Measurements from ENCODE around the gene PTPN2. TPM values are rescaled to one million over a fixed set of nuclear protein-coding genes. Genes with fewer than 3 reads are reported as not detected.
"Not testable (repeated sequence)": the region's sequence is repeated elsewhere in the genome, so short reads cannot be mapped to it uniquely, and the experiment has no call there.

Gene PTPN2
- total RNA-seq, 1 experiment from 2014 or later, result 58.1 TPM

GRCh38 chr18:12779456-12779855 lies 104.6 kb downstream of the PTPN2 start:
- TF ChIP-seq, protein P1, sequence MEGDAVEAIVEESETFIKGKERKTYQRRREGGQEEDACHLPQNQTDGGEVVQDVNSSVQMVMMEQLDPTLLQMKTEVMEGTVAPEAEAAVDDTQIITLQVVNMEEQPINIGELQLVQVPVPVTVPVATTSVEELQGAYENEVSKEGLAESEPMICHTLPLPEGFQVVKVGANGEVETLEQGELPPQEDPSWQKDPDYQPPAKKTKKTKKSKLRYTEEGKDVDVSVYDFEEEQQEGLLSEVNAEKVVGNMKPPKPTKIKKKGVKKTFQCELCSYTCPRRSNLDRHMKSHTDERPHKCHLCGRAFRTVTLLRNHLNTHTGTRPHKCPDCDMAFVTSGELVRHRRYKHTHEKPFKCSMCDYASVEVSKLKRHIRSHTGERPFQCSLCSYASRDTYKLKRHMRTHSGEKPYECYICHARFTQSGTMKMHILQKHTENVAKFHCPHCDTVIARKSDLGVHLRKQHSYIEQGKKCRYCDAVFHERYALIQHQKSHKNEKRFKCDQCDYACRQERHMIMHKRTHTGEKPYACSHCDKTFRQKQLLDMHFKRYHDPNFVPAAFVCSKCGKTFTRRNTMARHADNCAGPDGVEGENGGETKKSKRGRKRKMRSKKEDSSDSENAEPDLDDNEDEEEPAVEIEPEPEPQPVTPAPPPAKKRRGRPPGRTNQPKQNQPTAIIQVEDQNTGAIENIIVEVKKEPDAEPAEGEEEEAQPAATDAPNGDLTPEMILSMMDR (IDR thresholded peaks at IDR 0.05; ENCODE audit: unreplicated experiment), result no peak
- no peaks in the 10 kb centered on the region for H3K4me1 Mint-ChIP-seq (ENCODE audit: low read depth, unreplicated experiment)
- no peak overlapping the region for H3K4me3 Mint-ChIP-seq (ENCODE audit: low read depth, unreplicated experiment)
- no peak overlapping the region for H3K27ac Mint-ChIP-seq (ENCODE audit: unreplicated experiment)
- BruUV-seq (replicated peaks), result no TSS peak
- no peak for DNase-seq
- no peaks in the 10 kb centered on the region for H3K27me3 Mint-ChIP-seq (ENCODE audit: unreplicated experiment)
- no peaks in the 10 kb centered on the region for H3K36me3 Mint-ChIP-seq (ENCODE audit: insufficient read depth, unreplicated experiment)
- CTCF ChIA-PET, result interaction anchor here (1.2 kb wide), 1 partner anchor 36 kb away, joined by 3 read pairs; no protein-coding TSS in a partner anchor
- intact Hi-C loops (cut with micrococcal nuclease; ENCODE audit: unreplicated experiment), result no loop called here
- no peaks in the 10 kb centered on the region for H3K9me3 Mint-ChIP-seq (ENCODE audit: low read depth, unreplicated experiment)

- DNase-seq, result no peak
- TF ChIP-seq, protein P1 (IDR thresholded peaks at IDR 0.05; ENCODE audit: unreplicated experiment), result no peak
- BruUV-seq (replicated peaks), result no TSS peak
- Mint-ChIP-seq H3K36me3 (ENCODE audit: insufficient read depth, unreplicated experiment) (no peaks in the 10 kb centered on the region), H3K27me3 (ENCODE audit: unreplicated experiment) (no peaks in the 10 kb centered on the region), H3K27ac (ENCODE audit: unreplicated experiment) (no peak overlapping the region), H3K4me3 (ENCODE audit: low read depth, unreplicated experiment) (no peak overlapping the region), H3K9me3 (ENCODE audit: low read depth, unreplicated experiment) (no peaks in the 10 kb centered on the region), H3K4me1 (ENCODE audit: low read depth, unreplicated experiment) (no peaks in the 10 kb centered on the region)
- CTCF ChIA-PET, result interaction anchor here (1.2 kb wide), 1 partner anchor 35 kb away, joined by 3 read pairs; no protein-coding TSS in a partner anchor
- intact Hi-C loops (cut with micrococcal nuclease; ENCODE audit: unreplicated experiment), result no loop called here
These were observed 105.0 kb downstream of the PTPN2 start for GRCh38 chr18:12779043-12779442.

DNA sequence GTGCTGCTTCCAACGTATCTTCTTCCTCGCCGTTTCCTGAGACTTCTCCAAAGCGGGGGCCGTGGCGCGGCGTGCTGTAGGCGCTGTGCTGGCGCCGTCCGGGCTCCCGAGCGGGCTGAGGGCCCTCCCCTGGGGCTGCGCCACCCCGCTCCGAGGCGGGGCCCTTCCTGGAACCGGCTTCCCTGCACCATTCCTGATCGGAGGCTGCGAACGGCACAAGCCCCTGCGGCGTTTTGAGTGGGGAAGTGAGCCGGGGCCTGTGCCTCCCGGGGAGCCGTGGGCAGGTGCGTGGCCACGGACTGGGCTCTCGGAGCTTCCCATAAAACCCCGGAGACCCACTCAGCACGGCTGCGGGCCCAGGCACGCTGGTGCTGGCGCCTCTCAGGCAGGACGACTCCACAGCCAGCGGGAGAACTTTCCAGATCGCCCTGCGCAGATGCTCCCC lies 106.5 kb downstream of the PTPN2 start:
- H3K4me3 Mint-ChIP-seq (ENCODE audit: low read depth, unreplicated experiment), result no peak overlapping the region
- no peaks in the 10 kb centered on the region for H3K4me1 Mint-ChIP-seq (ENCODE audit: low read depth, unreplicated experiment)
- DNase-seq, result no peak
- H3K27ac Mint-ChIP-seq (ENCODE audit: unreplicated experiment), result no peak overlapping the region
- no peaks in the 10 kb centered on the region for H3K36me3 Mint-ChIP-seq (ENCODE audit: insufficient read depth, unreplicated experiment)
- intact Hi-C loops (cut with micrococcal nuclease; ENCODE audit: unreplicated experiment), result no loop called here
- CTCF ChIA-PET, result interaction anchor here (0.5 kb wide), 1 partner anchor 113 kb away, joined by 3 read pairs; no protein-coding TSS in a partner anchor
- no peaks in the 10 kb centered on the region for H3K9me3 Mint-ChIP-seq (ENCODE audit: low read depth, unreplicated experiment)
- no peaks in the 10 kb centered on the region for H3K27me3 Mint-ChIP-seq (ENCODE audit: unreplicated experiment)
- BruUV-seq (replicated peaks), result no TSS peak
- TF ChIP-seq, protein P1 (IDR thresholded peaks at IDR 0.05; ENCODE audit: unreplicated experiment), result no peak

DNA sequence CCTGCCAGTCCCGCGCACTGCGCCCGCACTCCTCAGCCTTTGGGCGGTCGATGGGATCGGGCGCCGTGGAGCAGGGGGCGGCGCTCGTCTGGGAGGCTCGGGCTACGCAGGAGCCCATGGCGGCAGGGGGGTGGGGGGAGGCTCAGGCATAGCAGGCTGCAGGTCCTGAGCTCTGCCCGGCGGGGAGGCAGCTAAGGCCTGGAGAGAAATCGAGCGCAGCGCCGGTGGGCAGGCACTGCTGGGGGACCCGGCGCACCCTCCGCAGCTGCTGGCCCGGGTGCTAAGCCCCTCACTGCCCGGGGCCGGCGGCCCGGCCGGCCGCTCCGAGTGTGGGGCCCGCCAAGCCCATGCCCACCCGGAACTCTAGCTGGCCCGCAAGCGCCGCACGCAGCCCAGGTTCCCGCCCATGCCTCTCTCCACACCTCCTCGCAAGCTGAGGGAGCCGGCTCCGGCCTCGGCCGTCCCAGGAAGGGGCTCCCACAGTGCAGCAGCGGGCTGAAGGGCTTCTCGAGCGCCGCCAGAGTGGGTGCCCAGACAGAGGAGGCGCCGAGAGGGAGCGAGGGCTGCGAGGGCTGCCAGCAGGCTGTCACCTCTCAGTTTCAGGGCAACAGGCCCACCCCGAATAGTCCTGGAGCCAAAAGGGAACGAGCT lies 107.1 kb downstream of the PTPN2 start:
- no peaks in the 10 kb centered on the region for H3K4me1 Mint-ChIP-seq (ENCODE audit: low read depth, unreplicated experiment)
- BruUV-seq (replicated peaks), result no TSS peak
- TF ChIP-seq, protein P1 (IDR thresholded peaks at IDR 0.05; ENCODE audit: unreplicated experiment), result no peak
- H3K27ac Mint-ChIP-seq (ENCODE audit: unreplicated experiment), result no peak overlapping the region
- H3K4me3 Mint-ChIP-seq (ENCODE audit: low read depth, unreplicated experiment), result no peak overlapping the region
- intact Hi-C loops (cut with micrococcal nuclease; ENCODE audit: unreplicated experiment), result no loop called here
- CTCF ChIA-PET, result interaction anchor here (0.6 kb wide), 1 partner anchor 34 kb away, joined by 3 read pairs; no protein-coding TSS in a partner anchor
- no peaks in the 10 kb centered on the region for H3K27me3 Mint-ChIP-seq (ENCODE audit: unreplicated experiment)
- no peaks in the 10 kb centered on the region for H3K9me3 Mint-ChIP-seq (ENCODE audit: low read depth, unreplicated experiment)
- no peaks in the 10 kb centered on the region for H3K36me3 Mint-ChIP-seq (ENCODE audit: insufficient read depth, unreplicated experiment)
- DNase-seq, result no peak

DNA sequence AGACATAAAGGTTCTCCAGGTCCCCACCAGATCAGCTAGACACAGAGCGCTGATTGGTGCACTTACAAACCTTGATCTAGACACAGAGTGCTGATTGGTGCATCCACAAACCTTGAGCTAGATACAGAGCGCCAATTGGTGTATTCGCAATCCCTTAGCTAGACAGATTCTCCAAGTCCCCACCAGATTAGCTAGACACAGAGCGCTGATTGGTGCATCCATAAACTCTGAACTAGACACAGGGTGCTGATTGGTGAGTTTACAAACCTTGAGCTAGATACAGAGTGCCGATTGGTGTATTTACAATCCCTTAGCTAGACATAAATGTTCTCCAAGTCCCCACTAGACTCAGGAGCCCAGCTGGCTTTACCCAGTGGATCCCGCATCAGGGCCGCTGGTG lies 107.6 kb downstream of the PTPN2 start:
- CTCF ChIA-PET, result interaction anchor here (0.6 to 0.7 kb wide), 2 partner anchors 34 to 126 kb away, joined by 3 read pairs; no protein-coding TSS in a partner anchor
- H3K36me3 Mint-ChIP-seq (ENCODE audit: insufficient read depth, unreplicated experiment); H3K27me3 Mint-ChIP-seq (ENCODE audit: unreplicated experiment); DNase-seq; H3K27ac Mint-ChIP-seq (ENCODE audit: unreplicated experiment); H3K9me3 Mint-ChIP-seq (ENCODE audit: low read depth, unreplicated experiment); intact Hi-C loops (cut with micrococcal nuclease; ENCODE audit: unreplicated experiment); H3K4me3 Mint-ChIP-seq (ENCODE audit: low read depth, unreplicated experiment); H3K4me1 Mint-ChIP-seq (ENCODE audit: low read depth, unreplicated experiment); BruUV-seq (replicated peaks): not testable (repeated sequence)
